PC-9 (cell line): ENCODE results near the gene ANAPC10.

ENCODE experiments used
- CTCF ChIP-seq: fragments of 200-600 bp; sonication (generic); conservative IDR thresholded peaks from 2 replicates; pipeline ENCODE4 v1.6.1; 2017; ENCODE audit warnings: mixed run types, antibody characterized with exemption, mild to moderate bottlenecking, moderate library complexity
- EZH2 ChIP-seq: fragments of 200-600 bp; sonication (generic); IDR thresholded peaks from 2 replicates; pipeline ENCODE4 v1.8.0; 2017; ENCODE audit warnings: antibody characterized with exemption, low read depth

- TF ChIP-seq CTCF (no peak), EZH2 (no peak)
Observed at GRCh38 chr4:144969821-144970220, 128.2 kb downstream of the ANAPC10 start.
